K562 (cell line): Measurements from ENCODE around the gene SLAMF8.
A peak's percentile ranks its signal among the peaks of the same experiment; 100 is the strongest.

Experiments
- C11orf30 ChIP-seq: fragments of 450-650 bp; IDR thresholded peaks from 2 replicates; pipeline ENCODE4 v1.6.1; 2016; ENCODE audit warnings: low read depth, mild to moderate bottlenecking
- CBX5 ChIP-seq: IDR thresholded peaks from 2 replicates; pipeline ENCODE4 v1.6.1; 2014; ENCODE audit warnings: low read depth, borderline replicate concordance
- CHCHD3 ChIP-seq: fragments of 250-450 bp; sonication (Bioruptor Pico); IDR thresholded peaks from 2 replicates; pipeline ENCODE4 v2.1.2; 2022; ENCODE audit warnings: mild to moderate bottlenecking
- HDAC6 ChIP-seq: IDR thresholded peaks from 2 replicates; pipeline ENCODE4 v1.6.1; 2012; ENCODE audit warnings: low read depth, mild to moderate bottlenecking, control low read depth, inconsistent platforms, low read length, moderate library complexity
- NR2C2 ChIP-seq, 2 experiments: fragments of 200-800 bp in 1 of 2; sonication (Bioruptor generic) in 1 of 2; sonication (generic) in 1 of 2; formaldehyde crosslinking in 1 of 2; IDR thresholded peaks; 2 replicates each; pipeline versions ENCODE4 v1.6.1 to v1.8.0; 2016 to 2022; ENCODE audit warnings: mild to moderate bottlenecking in 1 of 2, missing compliant biosample characterization in 1 of 2, missing genetic modification characterization in 1 of 2, missing genetic modification reagents in 1 of 2
- POLR2A ChIP-seq: fragments of 450-650 bp; conservative IDR thresholded peaks from 2 replicates; pipeline ENCODE4 v1.6.1; 2016
- TAF1 ChIP-seq: IDR thresholded peaks from 2 replicates; pipeline ENCODE4 v1.6.1; 2011; ENCODE audit warnings: mild to moderate bottlenecking, low read length, moderate library complexity; ENCODE audit not compliant: insufficient read depth, control insufficient read depth, severe bottlenecking; ENCODE audit errors: extremely low read depth
- TF ChIP-seq, protein P1 (sequence below), 2 experiments: fragments of 450-650 bp in 1 of 2; sonication (generic) in 1 of 2; formaldehyde crosslinking in 1 of 2; IDR thresholded peaks in 1 of 2; conservative IDR thresholded peaks in 1 of 2; 2 replicates each; pipeline versions ENCODE4 v1.6.1 to v1.8.1; 2016 to 2023; ENCODE audit warnings: mild to moderate bottlenecking in 2 of 2, moderate library complexity in 2 of 2, inconsistent platforms in 1 of 2, missing genetic modification reagents in 1 of 2
- TF ChIP-seq, protein P2 (sequence below), 3 experiments: IDR thresholded peaks in 2 of 3; conservative IDR thresholded peaks in 1 of 3; 2 replicates each; pipeline ENCODE4 v1.5.1; 2011 to 2012; ENCODE audit warnings: low read length in 3 of 3, mild to moderate bottlenecking in 3 of 3, control low read depth in 2 of 3, improper control_type of control experiment in 1 of 3, inconsistent platforms in 1 of 3, low read depth in 1 of 3, mixed read lengths in 1 of 3, moderate library complexity in 1 of 3; ENCODE audit not compliant: insufficient read depth in 2 of 3

DNA sequence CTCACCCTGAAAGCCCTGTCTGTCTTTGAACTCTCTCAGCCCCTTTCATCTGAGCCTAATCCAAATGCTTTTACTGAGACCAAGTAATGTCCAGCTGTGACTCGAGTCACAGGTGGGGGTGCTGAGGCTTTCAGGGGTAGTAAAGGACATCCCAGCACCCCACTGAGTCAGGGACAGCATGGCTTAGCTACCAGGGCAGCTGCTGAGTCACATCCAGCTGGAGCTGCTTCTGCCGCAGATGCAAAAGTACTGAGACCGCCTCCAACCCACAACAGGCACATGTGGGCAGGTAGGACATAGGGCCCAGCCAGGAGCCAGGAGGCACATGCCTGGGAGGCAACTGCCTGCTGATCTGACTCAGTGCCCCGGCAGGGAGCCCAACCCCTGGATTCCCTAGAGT is 42.5 kb downstream of the SLAMF8 start:
- TF ChIP-seq HDAC6: no peak
- TF ChIP-seq TAF1: no peak
- TF ChIP-seq NR2C2 (CRISPR knock-in tag; IDR thresholded peaks at IDR 0.05): no peak
- TF ChIP-seq NR2C2 (tag; IDR thresholded peaks at IDR 0.05): no peak
- TF ChIP-seq C11orf30: peak; percentile 49
- no peak for TF ChIP-seq CHCHD3 (CRISPR knock-in tag)
- TF ChIP-seq CBX5: no peak
- TF ChIP-seq, protein P1, sequence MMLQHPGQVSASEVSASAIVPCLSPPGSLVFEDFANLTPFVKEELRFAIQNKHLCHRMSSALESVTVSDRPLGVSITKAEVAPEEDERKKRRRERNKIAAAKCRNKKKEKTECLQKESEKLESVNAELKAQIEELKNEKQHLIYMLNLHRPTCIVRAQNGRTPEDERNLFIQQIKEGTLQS (IDR thresholded peaks at IDR 0.05): peak; percentile 48
- TF ChIP-seq, protein P1 (CRISPR knock-in tag; conservative IDR thresholded peaks at IDR 0.05): no peak
- TF ChIP-seq, protein P2, sequence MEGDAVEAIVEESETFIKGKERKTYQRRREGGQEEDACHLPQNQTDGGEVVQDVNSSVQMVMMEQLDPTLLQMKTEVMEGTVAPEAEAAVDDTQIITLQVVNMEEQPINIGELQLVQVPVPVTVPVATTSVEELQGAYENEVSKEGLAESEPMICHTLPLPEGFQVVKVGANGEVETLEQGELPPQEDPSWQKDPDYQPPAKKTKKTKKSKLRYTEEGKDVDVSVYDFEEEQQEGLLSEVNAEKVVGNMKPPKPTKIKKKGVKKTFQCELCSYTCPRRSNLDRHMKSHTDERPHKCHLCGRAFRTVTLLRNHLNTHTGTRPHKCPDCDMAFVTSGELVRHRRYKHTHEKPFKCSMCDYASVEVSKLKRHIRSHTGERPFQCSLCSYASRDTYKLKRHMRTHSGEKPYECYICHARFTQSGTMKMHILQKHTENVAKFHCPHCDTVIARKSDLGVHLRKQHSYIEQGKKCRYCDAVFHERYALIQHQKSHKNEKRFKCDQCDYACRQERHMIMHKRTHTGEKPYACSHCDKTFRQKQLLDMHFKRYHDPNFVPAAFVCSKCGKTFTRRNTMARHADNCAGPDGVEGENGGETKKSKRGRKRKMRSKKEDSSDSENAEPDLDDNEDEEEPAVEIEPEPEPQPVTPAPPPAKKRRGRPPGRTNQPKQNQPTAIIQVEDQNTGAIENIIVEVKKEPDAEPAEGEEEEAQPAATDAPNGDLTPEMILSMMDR (IDR thresholded peaks at IDR 0.05 in 2 of 3, conservative IDR thresholded peaks at IDR 0.05 in 1 of 3; ENCODE audit: insufficient read depth in 2 of 3, low read depth in 1 of 3, low read length in 3 of 3): no peak
- TF ChIP-seq POLR2A: no peak
